HEK293T (cell line): ENCODE measurements around the gene TRIM68.

Experiments
- CTCF ChIA-PET: fragments of 350-600 bp; formaldehyde crosslinking; extraction: SDS; loops from one replicate; lab custom pipeline; 2021; ENCODE audit warnings: antibody characterized with exemption, inconsistent platforms; lab: Yijun Ruan, JAX
- POLR2A ChIA-PET: fragments of 350-600 bp; formaldehyde crosslinking; extraction: SDS; loops from one replicate; lab custom pipeline; 2020; ENCODE audit warnings: antibody characterized with exemption, inconsistent platforms; lab: Yijun Ruan, JAX
- DNase-seq: peaks from one replicate; pipeline ENCODE4 v3.0.0; 2012; ENCODE audit warnings: mixed read lengths; ENCODE audit errors: extremely low spot score
- ARNT ChIP-seq: fragments of 450-650 bp; IDR thresholded peaks from 2 replicates; pipeline ENCODE4 v1.6.1; 2017; ENCODE audit warnings: mild to moderate bottlenecking
- BHLHE40 ChIP-seq: fragments of 450-650 bp; IDR thresholded peaks from 2 replicates; pipeline ENCODE4 v1.6.1; 2016; ENCODE audit warnings: mild to moderate bottlenecking, moderate library complexity, borderline replicate concordance
- CTBP1 ChIP-seq: fragments of 450-650 bp; IDR thresholded peaks from 2 replicates; pipeline ENCODE4 v1.6.1; 2016; ENCODE audit warnings: borderline replicate concordance
- ELF4 ChIP-seq: fragments of 450-650 bp; IDR thresholded peaks from 2 replicates; pipeline ENCODE4 v1.6.1; 2017; ENCODE audit warnings: antibody characterized with exemption
- FOXA1 ChIP-seq: fragments of 450-650 bp; IDR thresholded peaks from 2 replicates; pipeline ENCODE4 v1.6.1; 2016; ENCODE audit warnings: mild to moderate bottlenecking
- FOXK2 ChIP-seq: fragments of 450-650 bp; IDR thresholded peaks from 2 replicates; pipeline ENCODE4 v1.6.1; 2016; ENCODE audit warnings: mild to moderate bottlenecking
- FOXM1 ChIP-seq: fragments of 450-650 bp; IDR thresholded peaks from 2 replicates; pipeline ENCODE4 v1.6.1; 2017; ENCODE audit warnings: mild to moderate bottlenecking, borderline replicate concordance
- HDGF ChIP-seq: fragments of 450-650 bp; IDR thresholded peaks from 2 replicates; pipeline ENCODE4 v1.6.1; 2017; ENCODE audit warnings: antibody characterized with exemption, borderline replicate concordance
- L3MBTL2 ChIP-seq: fragments of 450-650 bp; conservative IDR thresholded peaks from 2 replicates; pipeline ENCODE4 v1.6.1; 2016; ENCODE audit warnings: mild to moderate bottlenecking
- LEF1 ChIP-seq: fragments of 450-650 bp; IDR thresholded peaks from 2 replicates; pipeline ENCODE4 v1.6.1; 2017; ENCODE audit warnings: mild to moderate bottlenecking, borderline replicate concordance
- NFRKB ChIP-seq: fragments of 450-650 bp; IDR thresholded peaks from 2 replicates; pipeline ENCODE4 v1.6.1; 2016; ENCODE audit warnings: mild to moderate bottlenecking, moderate library complexity
- SP1 ChIP-seq: fragments of 450-650 bp; IDR thresholded peaks from 2 replicates; pipeline ENCODE4 v1.6.1; 2017
- SUZ12 ChIP-seq: fragments of 450-650 bp; IDR thresholded peaks from 2 replicates; pipeline ENCODE4 v1.6.1; 2016; ENCODE audit warnings: mild to moderate bottlenecking
- TARDBP ChIP-seq: fragments of 450-650 bp; IDR thresholded peaks from 2 replicates; pipeline ENCODE4 v1.6.1; 2016
- ZNF384 ChIP-seq: fragments of 450-650 bp; IDR thresholded peaks from 2 replicates; pipeline ENCODE4 v1.6.1; 2016
- TF ChIP-seq, protein P1 (sequence below): fragments of 450-650 bp; IDR thresholded peaks from 2 replicates; pipeline ENCODE4 v1.6.1; 2016

The TRIM68 gene

DNA sequence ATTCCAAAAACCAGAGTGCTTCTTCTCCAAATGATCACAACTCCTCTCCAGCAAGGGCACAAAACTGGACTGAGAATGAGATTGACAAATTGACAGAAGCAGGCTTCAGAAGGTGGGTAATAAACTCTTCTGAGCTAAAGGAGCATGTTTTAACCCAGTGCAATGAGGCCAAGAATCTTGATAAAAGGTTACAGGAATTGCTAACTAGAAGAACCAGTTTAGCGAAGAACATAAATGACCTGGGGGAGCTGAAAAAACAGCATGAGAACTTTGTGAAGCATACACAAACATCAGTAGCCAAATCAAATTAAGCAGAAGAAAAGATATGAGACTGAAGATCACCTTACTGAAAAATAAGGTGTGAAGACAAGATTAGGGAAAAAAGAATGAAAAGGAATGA lies 47.6 kb downstream of the TRIM68 start:
- TF ChIP-seq CTBP1 (no peak), BHLHE40 (no peak), ELF4 (no peak), HDGF (no peak), FOXK2 (no peak), LEF1 (no peak), ARNT (no peak), ZNF384 (no peak), FOXM1 (no peak), L3MBTL2 (no peak), TARDBP (no peak)
- no peak for DNase-seq
- POLR2A ChIA-PET = no interaction called here
- CTCF ChIA-PET = no interaction called here

DNA sequence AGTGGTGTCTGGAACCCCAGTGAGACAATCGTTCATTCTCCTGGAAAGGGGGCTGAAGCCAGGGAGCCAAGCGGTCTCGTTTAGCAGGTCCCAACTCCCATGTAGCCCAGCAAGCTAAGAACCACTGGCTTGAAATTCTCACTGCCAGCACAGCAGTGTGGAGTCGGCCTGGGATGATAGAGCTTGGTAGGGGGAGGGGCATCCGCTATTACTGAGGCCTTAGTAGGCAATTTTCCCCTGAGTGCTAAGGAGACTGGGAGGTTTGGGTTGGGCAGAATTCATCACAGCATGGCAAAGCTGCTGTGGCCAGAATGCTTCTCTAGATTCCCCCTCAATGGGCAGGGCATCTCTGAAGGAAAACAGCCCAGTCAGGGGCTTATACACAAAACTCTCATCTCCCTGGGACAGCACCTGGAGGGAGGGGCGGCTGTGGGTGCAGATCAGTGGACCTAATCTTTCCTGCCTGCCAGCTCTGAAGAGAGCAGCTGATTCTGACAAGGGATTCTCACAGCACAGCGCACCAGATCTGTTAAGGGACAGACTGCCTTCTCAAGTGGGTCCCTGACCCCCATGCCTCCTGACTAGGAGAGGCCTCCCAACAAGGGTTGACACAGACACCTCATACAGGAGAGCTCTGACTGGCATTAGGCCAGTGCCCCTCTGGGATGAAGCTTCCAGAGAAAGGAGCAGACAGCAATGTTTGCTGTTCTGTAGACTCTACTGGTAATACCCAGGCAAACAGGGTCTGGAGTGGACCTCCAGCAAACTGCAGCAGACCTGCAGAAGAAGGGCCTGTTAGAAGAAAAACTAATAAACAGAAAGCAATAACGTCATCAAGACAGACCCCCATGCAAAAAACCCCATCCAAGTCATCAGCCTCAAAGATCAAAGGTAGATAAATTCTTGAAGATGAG lies 48.2 kb downstream of the TRIM68 start:
- TF ChIP-seq FOXK2 (no peak), HDGF (no peak), SUZ12 (no peak), ZNF384 (no peak), NFRKB (no peak), FOXM1 (no peak), ARNT (no peak), CTBP1 (no peak), TARDBP (no peak), ELF4 (no peak), FOXA1 (no peak), L3MBTL2 (no peak), SP1 (no peak), LEF1 (no peak)
- TF ChIP-seq, protein P1, sequence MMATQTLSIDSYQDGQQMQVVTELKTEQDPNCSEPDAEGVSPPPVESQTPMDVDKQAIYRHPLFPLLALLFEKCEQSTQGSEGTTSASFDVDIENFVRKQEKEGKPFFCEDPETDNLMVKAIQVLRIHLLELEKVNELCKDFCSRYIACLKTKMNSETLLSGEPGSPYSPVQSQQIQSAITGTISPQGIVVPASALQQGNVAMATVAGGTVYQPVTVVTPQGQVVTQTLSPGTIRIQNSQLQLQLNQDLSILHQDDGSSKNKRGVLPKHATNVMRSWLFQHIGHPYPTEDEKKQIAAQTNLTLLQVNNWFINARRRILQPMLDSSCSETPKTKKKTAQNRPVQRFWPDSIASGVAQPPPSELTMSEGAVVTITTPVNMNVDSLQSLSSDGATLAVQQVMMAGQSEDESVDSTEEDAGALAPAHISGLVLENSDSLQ = no peak
- DNase-seq = no peak
- POLR2A ChIA-PET = no interaction called here
- CTCF ChIA-PET = no interaction called here

DNA sequence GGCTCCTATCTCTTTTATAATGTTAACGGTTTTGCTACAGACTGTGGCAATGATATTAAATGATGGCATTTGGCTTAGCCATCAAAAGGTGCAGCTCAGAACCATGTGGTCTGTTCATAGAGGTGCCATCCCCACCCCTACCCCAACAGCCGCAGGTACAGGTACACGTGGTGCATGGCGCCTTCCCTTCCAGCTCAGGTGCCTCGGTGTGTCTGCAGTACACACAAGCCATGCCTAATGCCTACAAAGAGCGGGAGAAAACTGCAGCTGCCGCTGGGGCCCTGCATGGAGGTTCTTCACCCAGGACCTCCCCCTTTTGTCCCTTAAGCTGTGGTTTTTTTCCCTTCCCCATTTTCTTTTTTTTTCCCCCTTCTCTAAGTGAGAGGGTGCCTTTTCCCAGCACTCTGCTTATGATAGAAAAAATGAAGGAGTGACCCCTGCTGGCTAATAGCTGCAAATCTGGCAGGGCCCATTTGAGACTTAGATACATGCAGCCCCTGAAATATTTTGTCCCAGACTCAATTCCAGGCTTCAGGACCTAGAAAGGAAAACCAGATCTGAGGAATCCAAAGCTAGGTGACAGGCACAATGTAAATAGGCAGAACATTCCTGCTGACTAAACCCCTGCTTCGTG lies 56.6 kb downstream of the TRIM68 start:
- ChIA-PET POLR2A (no interaction called here), CTCF (interaction anchor here (1.0 to 1.6 kb wide), 2 partner anchors 12 to 364 kb away, joined by 3 to 5 read pairs; no protein-coding TSS in a partner anchor)
- DNase-seq = peak; percentile 30
- no peak for TF ChIP-seq SP1
- TF ChIP-seq, protein P1 = no peak
